CD4-positive, alpha-beta T cell treated with Interleukin-17A for 4 hours (primary cell): Measurements from ENCODE around the gene LSAMP.

ENCODE experiments used
- DNase-seq: peaks from one replicate; pipeline ENCODE4 v3.0.0-alpha.2; 2020; ENCODE audit warnings: mixed read lengths

LSAMP gene

DNA sequence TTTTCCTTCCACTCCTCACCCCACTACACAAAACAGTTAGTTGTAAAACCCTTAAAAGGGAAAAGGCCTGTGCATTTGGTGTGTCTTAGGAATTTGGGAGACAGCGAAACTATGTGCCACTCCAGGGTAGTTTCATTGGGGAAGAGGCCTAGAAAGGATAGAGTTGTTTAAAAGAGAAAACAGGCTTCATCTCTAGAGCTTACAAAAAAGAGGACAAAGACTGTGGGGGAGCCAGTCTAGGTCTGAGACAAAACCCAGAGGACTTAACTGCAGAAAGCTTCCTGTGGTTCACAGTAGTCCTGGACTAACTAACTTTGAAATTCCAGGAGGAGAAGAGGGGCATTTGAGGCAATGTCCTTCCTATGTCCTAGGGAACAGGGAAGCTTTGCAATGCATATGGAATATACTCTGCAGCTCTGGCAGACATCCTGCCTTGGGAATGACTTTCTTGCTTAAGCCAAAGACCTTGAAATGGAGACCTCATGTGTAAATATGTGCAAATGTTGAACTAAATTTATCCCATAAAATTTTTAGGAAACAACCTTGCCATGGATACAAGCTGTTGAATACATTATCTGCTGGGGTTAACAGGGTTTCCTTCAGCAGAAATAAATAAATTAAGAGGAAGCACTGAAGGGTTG, 159.4 kb downstream of the LSAMP start:
- DNase-seq, result no peak

DNA sequence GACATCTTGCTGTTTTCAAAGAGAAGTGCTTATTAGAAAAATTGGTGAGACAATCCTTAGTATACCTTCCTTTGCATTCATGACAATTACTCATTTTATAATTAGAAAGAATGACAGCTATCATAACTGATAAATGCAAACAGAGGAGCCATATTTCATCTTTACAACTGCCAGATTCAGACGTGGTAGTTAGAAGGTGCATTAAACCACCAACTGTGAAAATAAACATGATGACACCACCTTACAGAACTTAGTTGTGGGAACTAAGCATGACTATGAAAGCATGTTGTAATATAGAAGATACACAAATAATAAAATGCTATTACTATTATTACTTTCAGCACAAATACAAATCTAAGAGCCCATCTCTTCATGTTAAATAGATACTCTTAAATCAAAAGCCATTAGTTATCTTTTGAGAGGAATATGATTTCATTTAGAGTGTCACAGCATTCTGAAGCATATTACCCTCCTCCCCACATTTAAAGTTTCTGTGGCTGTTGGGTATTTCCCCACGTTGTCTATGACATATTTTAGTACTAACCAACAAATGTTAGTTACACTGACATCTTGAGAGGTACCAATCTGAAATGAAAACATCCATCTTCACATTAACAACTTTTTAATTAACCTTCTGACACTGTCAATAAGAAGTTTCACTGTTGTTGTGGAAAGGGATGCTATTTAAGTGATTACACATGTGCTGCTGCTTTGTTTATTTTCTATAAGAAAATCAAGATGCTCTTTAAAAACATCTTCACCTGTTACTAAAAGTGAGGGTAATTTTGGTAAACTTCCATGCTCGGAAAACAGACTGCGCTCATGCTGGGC, 163.8 kb downstream of the LSAMP start:
- no peak for DNase-seq

DNA sequence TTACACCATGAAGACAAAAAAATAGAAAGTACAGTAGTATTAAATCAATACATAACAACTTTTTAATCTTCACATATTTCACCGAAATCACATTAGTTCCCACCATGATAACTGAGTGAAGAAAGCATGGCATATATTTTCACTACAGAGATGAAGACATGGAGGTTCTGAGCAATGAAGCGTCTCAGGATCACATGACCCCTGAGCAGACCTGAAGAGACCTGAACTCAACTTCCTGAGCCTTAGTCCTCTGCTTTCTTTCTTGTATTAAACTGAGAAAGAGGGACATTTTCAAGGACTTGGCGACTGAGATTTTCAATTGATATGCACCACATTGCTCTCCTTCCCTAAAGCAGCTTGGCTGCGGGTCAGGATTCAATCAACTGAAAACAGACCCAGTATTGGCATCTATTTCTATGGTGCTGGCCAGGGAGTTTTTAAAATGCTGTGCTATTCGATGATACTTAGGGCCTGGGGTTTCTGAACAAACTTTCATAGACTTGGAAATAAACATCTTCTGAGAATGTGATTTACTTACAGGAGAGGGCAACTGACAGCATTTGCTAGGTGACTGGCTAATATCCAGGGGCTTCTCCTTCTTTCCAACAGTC, 165.1 kb downstream of the LSAMP start:
- DNase-seq, result no peak

DNA sequence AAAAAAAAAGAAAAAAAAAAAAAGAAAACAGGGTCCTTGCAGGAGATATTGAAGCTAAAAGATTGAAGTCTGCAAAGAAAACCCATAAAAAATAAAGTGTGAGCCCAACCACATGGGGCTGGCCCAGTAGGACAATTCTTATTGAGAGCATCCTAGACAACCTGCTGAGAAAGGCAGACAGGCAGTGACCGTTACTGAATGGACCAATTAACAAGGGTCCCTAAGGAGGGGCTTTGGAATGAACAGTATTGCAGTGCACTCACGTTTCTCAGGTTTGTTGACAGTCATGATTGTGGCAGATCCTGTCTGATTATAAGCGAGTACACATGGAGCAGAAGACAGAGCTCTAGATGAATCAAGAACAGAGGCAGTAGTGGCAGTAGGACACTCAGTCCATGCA, 168.6 kb downstream of the LSAMP start:
- DNase-seq, result no peak

DNA sequence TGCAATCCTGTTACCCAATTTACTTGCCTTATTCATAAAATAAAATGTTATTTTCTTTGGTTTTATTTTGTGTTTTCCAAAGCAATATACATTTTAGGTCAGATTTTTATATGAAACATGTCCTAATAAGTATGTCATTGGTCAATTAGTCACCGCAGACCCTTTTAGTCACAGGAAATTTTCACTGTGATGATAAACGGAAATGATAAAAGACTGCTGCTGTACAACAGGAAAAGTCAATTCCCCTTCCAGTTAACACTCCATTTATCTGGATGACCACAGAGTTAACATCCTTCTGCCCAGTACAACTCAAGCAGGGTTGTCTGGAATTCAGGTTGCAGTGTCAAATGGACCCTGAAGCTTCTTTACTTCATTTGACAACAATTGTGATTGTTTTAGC, 175.2 kb downstream of the LSAMP start:
- no peak for DNase-seq

- no peak for DNase-seq
Observed at GRCh38 chr3:116267116-116267515, 178.2 kb downstream of the LSAMP start.

DNA sequence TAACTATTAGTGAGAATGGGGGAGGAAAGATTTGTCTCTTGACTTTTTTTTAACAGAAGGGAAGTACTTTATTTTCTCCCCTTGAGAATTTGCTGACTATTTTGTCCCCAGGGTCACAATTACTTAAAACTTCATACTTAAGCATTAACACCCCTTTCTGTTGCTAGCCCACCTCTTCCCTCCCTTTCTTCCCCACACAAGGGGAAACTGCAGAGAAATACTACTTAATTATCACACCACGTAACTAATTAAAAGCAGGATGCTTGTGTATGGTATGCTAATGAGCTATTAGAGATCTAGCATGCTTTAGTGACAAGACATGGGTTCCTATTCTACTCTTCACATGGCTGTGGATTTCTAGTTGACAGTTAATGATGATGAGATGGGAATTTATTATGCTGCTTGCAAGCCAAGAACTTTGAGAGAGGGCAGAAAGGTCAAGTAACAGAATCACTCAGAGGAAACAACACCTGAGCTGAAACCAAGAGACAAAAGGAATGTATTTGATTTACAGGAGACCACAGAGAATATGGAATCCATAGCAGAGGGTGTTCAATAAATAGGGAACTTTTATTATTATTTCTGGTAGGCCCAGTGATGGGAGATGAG, 179.2 kb downstream of the LSAMP start:
- DNase-seq, result no peak

GRCh38 chr3:116265320-116265695, 180.0 kb downstream of the LSAMP start:
- DNase-seq, result no peak

GRCh38 chr3:116264546-116265319, 180.6 kb downstream of the LSAMP start:
- DNase-seq, result no peak

DNA sequence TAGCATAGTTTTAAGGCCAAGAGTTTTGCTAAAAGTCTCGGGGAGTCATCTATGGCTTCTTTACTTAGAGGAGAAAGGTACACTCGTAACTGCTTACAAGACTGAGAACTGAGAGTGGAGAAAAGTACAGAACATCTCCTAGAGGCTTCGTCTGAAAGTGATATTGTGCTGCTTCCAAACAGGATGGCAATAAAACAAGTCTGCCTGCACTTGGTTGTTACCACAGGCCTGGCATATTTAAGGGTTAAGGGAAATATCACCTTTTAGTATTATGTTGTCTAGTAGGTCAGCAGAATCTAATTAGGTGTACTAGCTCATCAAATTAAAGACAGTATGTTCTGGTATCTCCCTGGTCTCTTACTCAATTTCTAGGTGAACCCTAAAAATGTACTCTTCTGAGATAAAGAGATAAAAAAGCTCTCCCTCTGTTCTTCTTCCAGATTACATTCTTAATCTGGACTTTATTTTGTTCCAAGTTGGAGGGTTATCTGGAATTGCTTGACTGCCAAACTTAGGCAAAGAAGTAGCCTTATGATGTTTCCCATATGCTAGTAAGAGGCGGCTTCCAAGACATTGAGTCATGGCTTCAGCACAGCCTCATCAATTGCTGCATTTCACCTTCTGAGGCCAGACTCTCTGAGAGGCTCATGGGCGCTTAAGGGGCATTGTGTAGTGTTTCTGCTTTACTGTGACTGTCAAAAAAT, 181.3 kb downstream of the LSAMP start:
- no peak for DNase-seq

GRCh38 chr3:116260491-116260890, 184.8 kb downstream of the LSAMP start:
- DNase-seq, result no peak

DNA sequence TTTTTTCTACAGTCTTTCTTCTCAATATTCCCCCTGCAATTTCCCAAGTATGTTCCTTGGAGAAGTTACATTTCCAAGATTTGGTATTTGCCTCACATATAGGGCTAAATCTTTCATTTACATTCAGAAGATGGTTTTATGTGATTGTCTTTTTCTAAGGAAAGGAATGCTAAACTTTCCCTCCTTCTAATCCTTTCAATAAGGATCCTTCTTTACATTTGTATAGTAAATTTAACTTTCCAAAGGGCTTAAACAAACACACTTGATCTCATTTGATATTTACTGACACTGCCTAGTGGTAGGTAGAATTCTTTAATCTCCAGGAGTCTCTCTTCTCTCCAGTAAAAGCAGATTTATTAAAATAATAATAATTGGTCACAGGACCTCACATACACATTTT, 185.3 kb downstream of the LSAMP start:
- no peak for DNase-seq

GRCh38 chr3:116256843-116257485, 188.3 kb downstream of the LSAMP start:
- DNase-seq, result no peak

- no peak for DNase-seq
Observed at GRCh38 chr3:116254541-116254940, 190.7 kb downstream of the LSAMP start.

DNA sequence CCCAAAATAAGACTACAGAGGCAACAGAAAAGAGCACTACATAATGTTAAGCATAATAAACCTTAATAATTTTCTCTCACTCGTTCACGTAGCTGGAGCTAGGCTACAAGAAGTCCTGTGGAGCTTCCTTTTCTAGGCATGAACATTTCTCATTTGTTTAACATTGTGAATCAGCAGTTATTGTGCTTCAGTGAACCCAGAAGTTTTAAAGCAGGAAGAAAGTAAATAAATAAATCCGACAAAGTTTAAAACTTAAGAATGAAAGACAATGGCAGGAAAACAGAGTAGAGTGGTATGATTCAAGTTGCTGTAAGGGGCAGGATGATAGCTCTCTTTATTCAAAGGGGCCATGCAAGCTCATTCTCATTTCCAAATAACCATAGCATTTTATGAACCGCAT, 191.8 kb downstream of the LSAMP start:
- no peak for DNase-seq

GRCh38 chr3:116247605-116248004, 197.7 kb downstream of the LSAMP start:
- no peak for DNase-seq

- DNase-seq, result no peak
Observed at GRCh38 chr3:116246406-116246980, 198.8 kb downstream of the LSAMP start.

DNA sequence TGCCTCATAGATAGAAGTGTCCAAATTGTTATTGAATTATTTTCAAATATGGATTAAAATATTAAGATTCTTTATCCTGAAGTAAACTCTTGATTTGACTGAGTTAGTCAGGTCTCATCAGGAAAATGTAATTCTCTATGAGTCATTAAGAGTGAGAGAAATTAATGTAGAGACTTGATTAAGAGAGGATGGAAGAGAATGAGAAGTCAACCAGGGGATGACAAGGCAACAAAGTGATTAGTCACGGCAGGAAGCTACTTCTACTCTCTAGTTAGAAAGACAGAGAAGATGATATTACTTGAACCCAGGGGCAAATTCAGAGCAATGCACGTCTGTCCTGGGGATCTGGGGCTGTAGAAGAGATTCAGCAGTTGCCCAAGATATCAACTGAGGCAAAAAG, 202.5 kb downstream of the LSAMP start:
- DNase-seq, result no peak

GRCh38 chr3:116241677-116242076, 203.6 kb downstream of the LSAMP start:
- DNase-seq, result no peak

GRCh38 chr3:116240261-116240660, 205.0 kb downstream of the LSAMP start:
- no peak for DNase-seq

DNA sequence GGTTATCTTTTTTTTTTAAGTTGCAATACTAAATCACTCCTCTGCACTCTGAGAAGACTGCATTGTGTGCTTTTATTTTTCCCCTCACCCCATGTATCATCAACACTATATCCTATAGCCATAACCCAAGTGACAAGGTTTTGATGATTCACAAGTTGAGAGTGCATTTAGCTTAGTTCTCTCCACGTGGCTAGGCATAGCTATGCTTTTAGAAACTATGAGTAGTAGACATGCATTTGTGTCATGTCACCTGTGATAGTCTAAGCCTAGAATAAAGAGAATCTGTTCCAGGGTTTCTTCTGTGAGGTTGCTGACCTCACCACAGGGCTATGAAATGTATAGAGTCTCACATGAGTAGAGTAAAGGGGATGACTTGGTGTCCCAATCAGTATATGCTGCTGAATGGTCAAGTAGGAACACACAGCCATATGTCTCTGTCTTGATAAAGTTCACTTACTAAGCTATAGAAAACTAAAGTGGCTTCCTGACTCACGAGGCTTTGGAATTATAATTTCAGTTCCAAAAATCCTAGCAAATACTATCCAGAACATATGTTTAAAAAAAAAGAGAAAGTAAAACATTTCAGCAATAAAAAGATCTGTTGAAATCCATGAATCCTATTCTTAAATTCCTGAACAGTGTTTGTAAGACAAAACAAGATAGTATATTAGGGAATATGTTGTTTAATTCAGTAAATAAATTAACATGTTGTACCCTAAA, 206.3 kb downstream of the LSAMP start:
- no peak for DNase-seq
